H9 (cell line): ENCODE data around the gene CDH13. TPM values are rescaled to one million over a fixed set of nuclear protein-coding genes. Genes with fewer than 3 reads are reported as not detected.

Source experiments
- DNase-seq: peaks from one replicate; pipeline ENCODE4 v3.0.0-alpha.2; 2017
- H2AFZ ChIP-seq: one replicate; pipeline ENCODE4 v1.6.1; 2013; ENCODE audit warnings: mild to moderate bottlenecking, low read length, control low read depth, moderate library complexity
- H2AK5ac ChIP-seq: 2 replicates; pipeline ENCODE4 v1.6.1; 2013; ENCODE audit warnings: low read length, control low read depth, mixed read lengths; ENCODE audit not compliant: insufficient read length
- H2BK120ac ChIP-seq: one replicate; pipeline ENCODE4 v1.6.1; 2013; ENCODE audit warnings: low read depth, mild to moderate bottlenecking, low read length, control low read depth, inconsistent platforms; ENCODE audit not compliant: poor library complexity, severe bottlenecking
- H2BK12ac ChIP-seq: 2 replicates; pipeline ENCODE4 v1.6.1; 2013; ENCODE audit warnings: low read length, control low read depth, mixed read lengths, low read depth; ENCODE audit not compliant: insufficient read length
- H2BK15ac ChIP-seq: 2 replicates; pipeline ENCODE4 v1.6.1; 2013; ENCODE audit warnings: low read depth, low read length, control low read depth
- H2BK20ac ChIP-seq: one replicate; pipeline ENCODE4 v1.6.1; 2013; ENCODE audit warnings: low read depth, mild to moderate bottlenecking, low read length, control low read depth, inconsistent platforms; ENCODE audit not compliant: poor library complexity, severe bottlenecking
- H2BK5ac ChIP-seq: 2 replicates; pipeline ENCODE4 v1.6.1; 2013; ENCODE audit warnings: low read length, control low read depth, mixed read lengths; ENCODE audit not compliant: insufficient read length
- H3K14ac ChIP-seq: 2 replicates; pipeline ENCODE4 v1.6.1; 2013; ENCODE audit warnings: low read length, control low read depth; ENCODE audit not compliant: insufficient read depth
- H3K18ac ChIP-seq: 2 replicates; pipeline ENCODE4 v1.6.1; 2013; ENCODE audit warnings: low read depth, mild to moderate bottlenecking, mixed read lengths, low read length, control low read depth; ENCODE audit not compliant: insufficient read length
- H3K23ac ChIP-seq: 2 replicates; pipeline ENCODE4 v1.6.1; 2013; ENCODE audit warnings: low read length, control low read depth, mixed read lengths, low read depth; ENCODE audit not compliant: insufficient read length
- H3K23me2 ChIP-seq: 2 replicates; pipeline ENCODE4 v1.6.1; 2013; ENCODE audit warnings: low read depth, mild to moderate bottlenecking, mixed read lengths, low read length, control low read depth; ENCODE audit not compliant: insufficient read length, poor library complexity, severe bottlenecking
- H3K27ac ChIP-seq: 2 replicates; pipeline ENCODE4 v1.5.1; 2013; ENCODE audit warnings: low read length, control low read depth, mixed read lengths, low read depth; ENCODE audit not compliant: insufficient read length
- H3K27me3 ChIP-seq: 2 replicates; pipeline ENCODE4 v1.6.1; 2013; ENCODE audit warnings: low read length, control low read depth, inconsistent platforms; ENCODE audit not compliant: insufficient read depth
- H3K4ac ChIP-seq: 2 replicates; pipeline ENCODE4 v1.6.1; 2013; ENCODE audit warnings: low read depth, mild to moderate bottlenecking, control low read depth, inconsistent platforms, low read length, moderate library complexity
- H3K4me1 ChIP-seq: 2 replicates; pipeline ENCODE4 v1.6.1; 2013; ENCODE audit warnings: low read length, control low read depth, inconsistent platforms; ENCODE audit not compliant: insufficient read depth
- H3K4me2 ChIP-seq: 2 replicates; pipeline ENCODE4 v1.6.1; 2013; ENCODE audit warnings: low read length, control low read depth, mixed read lengths; ENCODE audit not compliant: insufficient read length, insufficient read depth
- H3K56ac ChIP-seq: 2 replicates; pipeline ENCODE4 v1.6.1; 2013; ENCODE audit warnings: low read depth, mild to moderate bottlenecking, mixed read lengths, low read length, control low read depth; ENCODE audit not compliant: insufficient read length
- H3K79me1 ChIP-seq: 2 replicates; pipeline ENCODE4 v1.6.1; 2013; ENCODE audit warnings: low read depth, mild to moderate bottlenecking, moderate library complexity, low read length, control low read depth, inconsistent platforms; ENCODE audit not compliant: insufficient read depth, poor library complexity, severe bottlenecking
- H3K79me2 ChIP-seq: 2 replicates; pipeline ENCODE4 v1.6.1; 2013; ENCODE audit warnings: low read length, control low read depth, inconsistent platforms; ENCODE audit not compliant: insufficient read depth
- H3K9ac ChIP-seq: 2 replicates; pipeline ENCODE4 v1.6.1; 2013; ENCODE audit warnings: low read length, control low read depth, mixed read lengths; ENCODE audit not compliant: insufficient read length; ENCODE audit errors: extremely low read depth
- H3K9me3 ChIP-seq: one replicate; pipeline ENCODE4 v1.6.1; 2013; ENCODE audit warnings: low read depth, low read length, inconsistent platforms; ENCODE audit not compliant: control insufficient read depth
- H3T11ph ChIP-seq: one replicate; pipeline ENCODE4 v1.6.1; 2013; ENCODE audit warnings: mild to moderate bottlenecking, low read length, control low read depth, inconsistent platforms
- H4K20me1 ChIP-seq: one replicate; pipeline ENCODE4 v1.6.1; 2013; ENCODE audit not compliant: control insufficient read depth, insufficient read length, insufficient read depth
- H4K5ac ChIP-seq: 2 replicates; pipeline ENCODE4 v1.6.1; 2013; ENCODE audit warnings: low read depth, mild to moderate bottlenecking, mixed read lengths, low read length, control low read depth; ENCODE audit not compliant: insufficient read length
- H4K8ac ChIP-seq: replicated peaks from 2 replicates; pipeline ENCODE4 v1.6.1; 2013; ENCODE audit warnings: low read length, control low read depth, mixed read lengths, low read depth; ENCODE audit not compliant: insufficient read length
- H4K91ac ChIP-seq: 2 replicates; pipeline ENCODE4 v1.6.1; 2013; ENCODE audit warnings: low read depth, mild to moderate bottlenecking, moderate library complexity, mixed read lengths, low read length, control low read depth; ENCODE audit not compliant: insufficient read length
- H3K27ac Mint-ChIP-seq, 3 experiments: 2 replicates in 2 of 3; 3 replicates in 1 of 3; pipeline ENCODE4 v1.8.0; 2020 to 2021; ENCODE audit warnings: mixed read lengths in 3 of 3, mild to moderate bottlenecking in 1 of 3, moderate library complexity in 1 of 3
- H3K27me3 Mint-ChIP-seq: 2 replicates; pipeline ENCODE4 v1.8.0; 2021; ENCODE audit warnings: low read depth, mild to moderate bottlenecking, moderate library complexity, mixed read lengths
- H3K36me3 Mint-ChIP-seq, 3 experiments: 2 replicates in 2 of 3; 3 replicates in 1 of 3; pipeline ENCODE4 v1.8.0; 2020 to 2021; ENCODE audit warnings: low read depth in 3 of 3, mixed read lengths in 3 of 3; ENCODE audit not compliant: insufficient read depth in 1 of 3
- H3K4me1 Mint-ChIP-seq, 2 experiments: 2 replicates each; pipeline ENCODE4 v1.8.0; 2020; ENCODE audit warnings: mixed read lengths in 2 of 2
- H3K4me3 Mint-ChIP-seq, 2 experiments: 2 replicates in 1 of 2; 3 replicates in 1 of 2; pipeline ENCODE4 v1.8.0; 2020 to 2021; ENCODE audit warnings: mild to moderate bottlenecking in 2 of 2, mixed read lengths in 2 of 2, moderate library complexity in 1 of 2
- H3K9me3 Mint-ChIP-seq, 2 experiments: 2 replicates in 1 of 2; 3 replicates in 1 of 2; pipeline ENCODE4 v1.8.0; 2020; ENCODE audit warnings: mild to moderate bottlenecking in 2 of 2, mixed read lengths in 2 of 2, moderate library complexity in 1 of 2
- CTCF ChIP-seq: fragments of 200-600 bp; sonication (generic); conservative IDR thresholded peaks from 3 replicates; pipeline ENCODE4 v1.8.0; 2021; ENCODE audit warnings: antibody characterized with exemption, mild to moderate bottlenecking
- WGBS: extraction: QIAGEN DNeasy Blood & Tissue Kit; methylation state at CpG from one replicate; pipeline ENCODE4 v1.1.7; 2013; ENCODE audit warnings: missing lambda C conversion rate, low lambda C conversion rate, mixed read lengths; ENCODE audit not compliant: insufficient read length; ENCODE audit errors: extremely low coverage; 5-methylcytosine and 5-hydroxymethylcytosine counted together
- total RNA-seq: library from RNA; stranded (reverse); gene quantifications from 2 replicates; pipeline ENCODE4 v1.2.1, GENCODE V29; 2021

CDH13 gene
- total RNA-seq, 1 experiment from 2014 or later, result 1.5 TPM

- H3K4me3 Mint-ChIP-seq, result no peak overlapping the region
- no CpG with 5 or more reads among the region's 3 CpGs for WGBS
Measured at GRCh38 chr16:82738699-82739098, 111.9 kb downstream of the CDH13 start.

More at GRCh38 chr16:82738699-82739098, 111.9 kb downstream of the CDH13 start:
- no peak overlapping the region for H2BK12ac ChIP-seq
- H2AFZ ChIP-seq, result no peak overlapping the region
- no peak for DNase-seq
- H3K27me3 Mint-ChIP-seq, result peaks cover 3% of the 10 kb centered on the region
- no peaks in the 10 kb centered on the region for H3K9me3 ChIP-seq
- no peak overlapping the region for H2AK5ac ChIP-seq
- H4K91ac ChIP-seq, result no peak overlapping the region
- no peak overlapping the region for H2BK20ac ChIP-seq
- H3K4me2 ChIP-seq, result no peak overlapping the region
- H3T11ph ChIP-seq, result no peak overlapping the region
- no peak overlapping the region for H4K5ac ChIP-seq
- peak; percentile 56 for TF ChIP-seq CTCF
- H3K18ac ChIP-seq, result no peak overlapping the region
- no peak overlapping the region for H4K8ac ChIP-seq
- no peak overlapping the region for H3K14ac ChIP-seq
- H2BK15ac ChIP-seq, result no peak overlapping the region
- no peaks in the 10 kb centered on the region for H3K27me3 ChIP-seq
- no peak overlapping the region for H2BK120ac ChIP-seq
- no peaks in the 10 kb centered on the region for H3K23me2 ChIP-seq
- no peak overlapping the region for H3K27ac ChIP-seq
- H3K4me1 Mint-ChIP-seq, result no peaks in the 10 kb centered on the region
- H3K9ac ChIP-seq, result no peak overlapping the region
- no peaks in the 10 kb centered on the region for H3K79me2 ChIP-seq
- H3K4ac ChIP-seq, result no peak overlapping the region
- H3K9me3 Mint-ChIP-seq, result no peaks in the 10 kb centered on the region; a peak in 1 of 5 replicates
- no peak overlapping the region for H3K27ac Mint-ChIP-seq
- H3K79me1 ChIP-seq, result no peaks in the 10 kb centered on the region
- H3K36me3 Mint-ChIP-seq, result no peaks in the 10 kb centered on the region
- no peak overlapping the region for H3K23ac ChIP-seq
- H3K4me1 ChIP-seq, result no peaks in the 10 kb centered on the region
- no peak overlapping the region for H2BK5ac ChIP-seq
- no peak overlapping the region for H3K56ac ChIP-seq
- H4K20me1 ChIP-seq, result no peaks in the 10 kb centered on the region
